Prostate gland (tissue), 2 donors: ENCODE measurements around the gene ZNF516.

Experiments used
- POLR2A ChIP-seq: fragments of 450-650 bp; IDR thresholded peaks from one replicate; pipeline ENCODE4 v1.6.1; 2016; ENCODE audit warnings: antibody characterized with exemption, mild to moderate bottlenecking
- TF ChIP-seq, protein P1 (sequence below), 4 experiments: fragments of 200-600 bp in 2 of 4; fragments of 450-650 bp in 2 of 4; sonication (generic) in 2 of 4; IDR thresholded peaks; 1 replicate in 3 of 4; 2 replicates in 1 of 4; pipeline ENCODE4 v1.5.1; 2016 to 2019; ENCODE audit warnings: antibody characterized with exemption in 4 of 4, mild to moderate bottlenecking in 2 of 4, moderate library complexity in 2 of 4

DNA sequence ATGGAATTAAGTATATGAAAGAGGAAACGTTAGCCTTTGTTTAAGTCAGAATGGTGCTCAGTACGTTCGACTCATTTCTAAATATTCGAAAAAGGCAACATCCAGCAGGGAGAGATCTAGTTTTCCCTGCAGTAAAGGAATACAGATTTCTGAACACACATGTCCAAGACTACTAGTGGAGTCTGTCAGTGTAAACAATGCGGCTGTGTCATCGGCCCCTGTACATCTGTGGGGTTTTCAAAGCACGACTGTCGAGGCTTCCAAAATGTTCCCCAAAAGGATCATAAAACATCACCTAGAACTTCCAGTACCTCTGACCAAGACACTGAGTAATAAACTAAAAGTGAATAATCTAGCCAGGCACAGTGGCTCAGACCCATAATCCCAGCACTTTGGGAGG is 112.8 kb downstream of the ZNF516 start:
- TF ChIP-seq, protein P1, sequence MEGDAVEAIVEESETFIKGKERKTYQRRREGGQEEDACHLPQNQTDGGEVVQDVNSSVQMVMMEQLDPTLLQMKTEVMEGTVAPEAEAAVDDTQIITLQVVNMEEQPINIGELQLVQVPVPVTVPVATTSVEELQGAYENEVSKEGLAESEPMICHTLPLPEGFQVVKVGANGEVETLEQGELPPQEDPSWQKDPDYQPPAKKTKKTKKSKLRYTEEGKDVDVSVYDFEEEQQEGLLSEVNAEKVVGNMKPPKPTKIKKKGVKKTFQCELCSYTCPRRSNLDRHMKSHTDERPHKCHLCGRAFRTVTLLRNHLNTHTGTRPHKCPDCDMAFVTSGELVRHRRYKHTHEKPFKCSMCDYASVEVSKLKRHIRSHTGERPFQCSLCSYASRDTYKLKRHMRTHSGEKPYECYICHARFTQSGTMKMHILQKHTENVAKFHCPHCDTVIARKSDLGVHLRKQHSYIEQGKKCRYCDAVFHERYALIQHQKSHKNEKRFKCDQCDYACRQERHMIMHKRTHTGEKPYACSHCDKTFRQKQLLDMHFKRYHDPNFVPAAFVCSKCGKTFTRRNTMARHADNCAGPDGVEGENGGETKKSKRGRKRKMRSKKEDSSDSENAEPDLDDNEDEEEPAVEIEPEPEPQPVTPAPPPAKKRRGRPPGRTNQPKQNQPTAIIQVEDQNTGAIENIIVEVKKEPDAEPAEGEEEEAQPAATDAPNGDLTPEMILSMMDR (IDR thresholded peaks at IDR 0.05): no peak
- TF ChIP-seq POLR2A: no peak
